Ishikawa (cell line): ENCODE measurements around the gene BEX3.

Experiments
- CEBPB ChIP-seq: IDR thresholded peaks from 2 replicates; pipeline ENCODE4 v1.6.1; 2012
- CREB1 ChIP-seq: IDR thresholded peaks from 2 replicates; pipeline ENCODE4 v1.6.1; 2012; ENCODE audit warnings: low read depth
- EGR1 ChIP-seq: IDR thresholded peaks from 2 replicates; pipeline ENCODE4 v1.6.1; 2012
- EP300 ChIP-seq: IDR thresholded peaks from 2 replicates; pipeline ENCODE4 v1.6.1; 2012; ENCODE audit warnings: borderline replicate concordance
- FOXM1 ChIP-seq: IDR thresholded peaks from 2 replicates; pipeline ENCODE4 v1.6.1; 2012; ENCODE audit warnings: low read depth, borderline replicate concordance
- NFIC ChIP-seq: IDR thresholded peaks from 2 replicates; pipeline ENCODE4 v1.6.1; 2012
- RAD21 ChIP-seq: IDR thresholded peaks from 2 replicates; pipeline ENCODE4 v1.6.1; 2012; ENCODE audit warnings: low read depth
- TAF1 ChIP-seq: IDR thresholded peaks from 2 replicates; pipeline ENCODE4 v1.6.1; 2012; ENCODE audit warnings: low read depth, mild to moderate bottlenecking
- TCF12 ChIP-seq: IDR thresholded peaks from 2 replicates; pipeline ENCODE4 v1.6.1; 2012; ENCODE audit warnings: low read depth
- TEAD4 ChIP-seq: IDR thresholded peaks from 2 replicates; pipeline ENCODE4 v1.6.1; 2012
- YY1 ChIP-seq: IDR thresholded peaks from 2 replicates; pipeline ENCODE4 v1.6.1; 2012; ENCODE audit warnings: low read depth
- ZBTB7A ChIP-seq: IDR thresholded peaks from 2 replicates; pipeline ENCODE4 v1.6.1; 2012; ENCODE audit warnings: low read depth
- TF ChIP-seq, protein P1 (sequence below): IDR thresholded peaks from 2 replicates; pipeline ENCODE4 v1.6.1; 2012; ENCODE audit warnings: low read depth, mild to moderate bottlenecking
- TF ChIP-seq, protein P2 (sequence below): IDR thresholded peaks from 2 replicates; pipeline ENCODE4 v1.6.1; 2012
- TF ChIP-seq, protein P3 (sequence below): IDR thresholded peaks from 2 replicates; pipeline ENCODE4 v1.6.1; 2012

BEX3 gene

DNA sequence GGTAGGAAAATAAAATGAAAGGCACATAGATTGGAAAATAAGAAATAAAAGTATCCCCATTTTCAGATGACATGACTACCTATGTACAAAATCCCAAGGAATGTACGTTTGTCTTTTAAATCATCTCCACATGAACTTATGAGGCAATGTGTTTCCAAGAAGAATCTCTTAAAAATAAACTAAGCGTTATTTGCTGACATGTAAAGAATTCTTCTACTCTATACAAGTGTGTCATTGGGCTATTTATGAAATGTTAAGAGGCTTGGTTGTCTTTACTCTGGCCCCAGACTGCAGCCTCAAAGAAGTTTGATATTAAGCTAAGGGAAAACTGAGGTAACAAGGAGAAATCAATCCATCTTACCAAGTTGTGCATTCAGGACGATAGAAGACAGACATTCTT, 17.1 kb downstream of the BEX3 start:
- TF ChIP-seq CREB1 (no peak), CEBPB (no peak), YY1 (no peak)

DNA sequence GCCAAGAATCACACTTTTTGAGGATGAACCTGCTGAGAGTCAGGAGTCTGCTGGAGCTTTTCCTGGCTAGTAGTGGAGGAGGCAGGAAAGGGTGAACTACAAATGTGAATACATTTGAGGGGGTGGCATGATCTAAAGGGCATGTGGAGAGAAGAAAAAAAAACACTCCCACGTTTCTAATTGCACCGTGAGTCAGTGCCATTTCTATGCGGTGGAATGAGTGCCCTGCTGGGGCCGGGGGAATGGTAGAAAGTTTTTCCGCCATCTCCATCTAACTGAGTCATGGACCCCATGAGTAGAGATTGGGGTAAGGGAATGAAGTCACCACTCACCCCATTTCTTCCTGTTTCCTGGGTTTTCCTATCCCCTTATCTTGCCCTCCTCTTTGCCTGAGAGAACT, 19.8 kb downstream of the BEX3 start:
- no peak for TF ChIP-seq TEAD4
- TF ChIP-seq, protein P1, sequence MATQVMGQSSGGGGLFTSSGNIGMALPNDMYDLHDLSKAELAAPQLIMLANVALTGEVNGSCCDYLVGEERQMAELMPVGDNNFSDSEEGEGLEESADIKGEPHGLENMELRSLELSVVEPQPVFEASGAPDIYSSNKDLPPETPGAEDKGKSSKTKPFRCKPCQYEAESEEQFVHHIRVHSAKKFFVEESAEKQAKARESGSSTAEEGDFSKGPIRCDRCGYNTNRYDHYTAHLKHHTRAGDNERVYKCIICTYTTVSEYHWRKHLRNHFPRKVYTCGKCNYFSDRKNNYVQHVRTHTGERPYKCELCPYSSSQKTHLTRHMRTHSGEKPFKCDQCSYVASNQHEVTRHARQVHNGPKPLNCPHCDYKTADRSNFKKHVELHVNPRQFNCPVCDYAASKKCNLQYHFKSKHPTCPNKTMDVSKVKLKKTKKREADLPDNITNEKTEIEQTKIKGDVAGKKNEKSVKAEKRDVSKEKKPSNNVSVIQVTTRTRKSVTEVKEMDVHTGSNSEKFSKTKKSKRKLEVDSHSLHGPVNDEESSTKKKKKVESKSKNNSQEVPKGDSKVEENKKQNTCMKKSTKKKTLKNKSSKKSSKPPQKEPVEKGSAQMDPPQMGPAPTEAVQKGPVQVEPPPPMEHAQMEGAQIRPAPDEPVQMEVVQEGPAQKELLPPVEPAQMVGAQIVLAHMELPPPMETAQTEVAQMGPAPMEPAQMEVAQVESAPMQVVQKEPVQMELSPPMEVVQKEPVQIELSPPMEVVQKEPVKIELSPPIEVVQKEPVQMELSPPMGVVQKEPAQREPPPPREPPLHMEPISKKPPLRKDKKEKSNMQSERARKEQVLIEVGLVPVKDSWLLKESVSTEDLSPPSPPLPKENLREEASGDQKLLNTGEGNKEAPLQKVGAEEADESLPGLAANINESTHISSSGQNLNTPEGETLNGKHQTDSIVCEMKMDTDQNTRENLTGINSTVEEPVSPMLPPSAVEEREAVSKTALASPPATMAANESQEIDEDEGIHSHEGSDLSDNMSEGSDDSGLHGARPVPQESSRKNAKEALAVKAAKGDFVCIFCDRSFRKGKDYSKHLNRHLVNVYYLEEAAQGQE = no peak
- no peak for TF ChIP-seq EGR1
- no peak for TF ChIP-seq TAF1
- TF ChIP-seq RAD21 = no peak
- TF ChIP-seq ZBTB7A = no peak
- TF ChIP-seq NFIC = no peak

DNA sequence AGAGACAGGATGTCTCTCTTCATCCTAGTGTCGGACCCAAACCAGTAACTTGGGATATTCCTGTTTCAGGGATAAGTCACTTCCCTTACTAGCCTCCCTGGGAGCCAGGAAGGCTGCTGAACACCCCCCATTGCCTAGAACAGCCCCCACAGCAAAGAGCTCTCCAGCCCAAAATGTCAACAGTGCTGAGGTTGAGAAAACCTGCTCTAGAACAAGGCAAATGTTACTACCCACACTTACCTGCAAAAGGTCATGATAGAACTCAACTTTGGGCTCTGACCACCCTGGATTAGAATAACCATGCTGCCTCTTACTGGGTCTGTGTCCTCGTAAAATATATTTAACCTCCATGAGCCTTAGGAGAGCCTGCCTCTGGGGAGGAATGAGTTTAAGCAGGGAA, 20.3 kb downstream of the BEX3 start:
- TF ChIP-seq, protein P1 = no peak

DNA sequence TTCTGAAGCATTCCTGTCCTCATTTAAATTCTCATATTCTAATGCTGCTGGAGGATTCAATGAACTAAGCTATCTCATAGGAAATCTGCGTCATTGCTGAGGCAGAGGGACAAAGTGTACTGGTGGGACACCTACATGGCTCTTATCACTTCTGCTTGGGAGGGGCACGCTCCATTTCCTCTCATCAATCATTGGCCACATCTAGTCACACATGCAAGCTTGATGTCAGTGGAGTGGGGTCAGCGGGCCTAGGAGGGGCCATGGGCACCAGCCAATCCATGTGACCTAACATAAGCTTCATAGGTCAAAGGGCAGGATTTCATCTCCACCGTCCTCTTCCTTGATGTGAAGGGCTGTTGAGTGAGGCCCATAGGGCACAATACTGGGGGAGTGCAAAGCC, 21.4 kb downstream of the BEX3 start:
- TF ChIP-seq FOXM1 (no peak), TEAD4 (no peak), EGR1 (no peak), YY1 (no peak), TAF1 (no peak), TCF12 (no peak), CEBPB (no peak), RAD21 (no peak), ZBTB7A (no peak)
- TF ChIP-seq, protein P2, sequence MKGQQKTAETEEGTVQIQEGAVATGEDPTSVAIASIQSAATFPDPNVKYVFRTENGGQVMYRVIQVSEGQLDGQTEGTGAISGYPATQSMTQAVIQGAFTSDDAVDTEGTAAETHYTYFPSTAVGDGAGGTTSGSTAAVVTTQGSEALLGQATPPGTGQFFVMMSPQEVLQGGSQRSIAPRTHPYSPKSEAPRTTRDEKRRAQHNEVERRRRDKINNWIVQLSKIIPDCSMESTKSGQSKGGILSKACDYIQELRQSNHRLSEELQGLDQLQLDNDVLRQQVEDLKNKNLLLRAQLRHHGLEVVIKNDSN = no peak
- TF ChIP-seq, protein P1 = no peak

DNA sequence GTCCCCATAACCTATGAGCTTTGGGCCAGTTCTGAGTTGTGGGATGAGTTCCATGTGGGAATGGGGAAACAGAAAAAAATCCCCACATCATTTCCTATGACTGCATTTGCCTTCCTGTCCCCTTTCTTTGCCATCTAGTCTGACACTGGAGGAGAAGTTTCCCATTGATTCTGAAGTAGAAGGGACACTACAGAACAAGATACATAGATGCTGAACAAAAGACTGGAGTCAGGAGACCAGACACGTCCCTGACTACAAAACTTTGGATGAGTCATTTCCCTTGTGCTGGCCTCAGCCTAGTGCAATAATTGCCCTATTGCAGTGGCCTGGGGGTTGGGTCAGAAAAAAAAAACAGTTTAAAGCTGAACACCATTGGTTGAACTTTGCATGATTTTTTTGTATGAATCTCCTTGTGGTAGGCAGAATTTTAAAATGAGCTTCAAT, 22.1 kb downstream of the BEX3 start:
- TF ChIP-seq FOXM1 (no peak), TCF12 (no peak), TEAD4 (no peak), NFIC (no peak), CREB1 (no peak), YY1 (no peak), EP300 (no peak), TAF1 (no peak), RAD21 (no peak), CEBPB (no peak), EGR1 (no peak), ZBTB7A (no peak)
- TF ChIP-seq, protein P1 = no peak
- TF ChIP-seq, protein P2 = no peak
- TF ChIP-seq, protein P3, sequence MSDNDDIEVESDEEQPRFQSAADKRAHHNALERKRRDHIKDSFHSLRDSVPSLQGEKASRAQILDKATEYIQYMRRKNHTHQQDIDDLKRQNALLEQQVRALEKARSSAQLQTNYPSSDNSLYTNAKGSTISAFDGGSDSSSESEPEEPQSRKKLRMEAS = no peak
